NCI-H146 (cell line): ENCODE results near the gene MPZL2.

ENCODE experiments used
- DNase-seq: peaks from one replicate; lab custom pipeline; 2025; lab: John Stamatoyannopoulos, UW

Gene MPZL2

DNA sequence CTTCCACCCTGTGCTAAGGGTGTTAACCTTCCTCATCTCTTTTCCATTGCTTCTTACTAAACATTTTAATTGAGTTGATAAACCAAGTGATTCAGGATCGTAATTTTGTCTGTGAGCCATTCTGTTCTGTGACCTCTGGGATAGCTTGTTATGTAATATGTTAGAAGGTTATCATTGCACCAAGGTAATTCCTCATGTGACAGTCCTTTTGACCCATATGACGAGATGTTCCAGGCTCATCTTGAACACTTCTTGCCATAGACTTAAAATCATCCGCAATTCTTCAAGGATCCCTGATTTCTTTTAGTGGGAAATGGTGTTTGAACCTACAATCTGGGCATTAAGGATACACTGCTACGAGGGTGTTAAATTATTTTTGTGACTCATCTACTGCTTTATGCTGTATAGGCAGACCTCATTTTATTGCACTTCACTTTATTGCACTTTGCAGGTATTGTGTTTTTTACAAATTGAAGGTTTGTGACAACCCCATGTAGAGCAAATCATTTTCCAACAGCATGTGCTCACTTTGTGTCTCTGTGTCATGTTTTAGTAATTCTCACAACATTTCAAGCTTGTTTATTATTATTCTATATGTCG, 19.0 kb upstream of the MPZL2 start:
- DNase-seq: no peak

DNA sequence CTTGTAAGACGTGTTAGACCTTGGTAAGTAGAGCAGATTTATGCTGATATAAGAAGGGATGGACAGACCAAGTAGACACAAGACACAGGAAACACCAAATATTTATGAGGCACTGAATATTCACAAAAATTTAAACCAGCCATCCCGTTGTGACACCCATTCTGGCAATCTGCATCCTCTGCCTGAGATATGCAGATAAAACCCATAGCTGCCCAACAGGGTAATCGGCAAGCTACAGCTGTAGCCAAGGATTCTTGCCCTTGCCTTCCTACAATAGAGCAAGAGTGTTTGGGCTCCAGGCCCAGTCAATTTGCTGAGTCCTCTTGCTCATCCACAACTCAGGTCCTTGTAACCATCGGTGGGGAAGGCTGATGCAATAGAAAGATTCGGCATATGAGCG, 18.5 kb upstream of the MPZL2 start:
- no peak for DNase-seq

DNA sequence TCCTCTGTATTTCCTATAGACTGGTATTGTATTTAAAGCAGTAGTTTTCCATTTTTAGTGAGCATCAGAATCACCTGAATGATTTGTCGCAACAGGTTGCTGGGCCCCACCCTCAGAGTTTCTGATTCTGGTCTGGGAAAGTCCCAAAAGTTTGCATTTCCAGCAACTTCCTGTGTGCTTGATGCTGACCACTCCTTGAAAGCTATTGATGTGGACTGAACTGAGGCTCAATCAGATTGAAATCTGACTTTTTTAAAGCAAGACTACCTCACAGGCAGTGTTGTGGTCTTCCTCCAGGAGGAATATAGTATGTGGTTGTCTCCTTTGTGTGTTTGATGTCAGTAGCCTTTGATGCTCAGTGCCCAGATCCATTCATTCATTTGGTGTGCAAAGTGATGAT, 17.2 kb upstream of the MPZL2 start:
- no peak for DNase-seq

DNA sequence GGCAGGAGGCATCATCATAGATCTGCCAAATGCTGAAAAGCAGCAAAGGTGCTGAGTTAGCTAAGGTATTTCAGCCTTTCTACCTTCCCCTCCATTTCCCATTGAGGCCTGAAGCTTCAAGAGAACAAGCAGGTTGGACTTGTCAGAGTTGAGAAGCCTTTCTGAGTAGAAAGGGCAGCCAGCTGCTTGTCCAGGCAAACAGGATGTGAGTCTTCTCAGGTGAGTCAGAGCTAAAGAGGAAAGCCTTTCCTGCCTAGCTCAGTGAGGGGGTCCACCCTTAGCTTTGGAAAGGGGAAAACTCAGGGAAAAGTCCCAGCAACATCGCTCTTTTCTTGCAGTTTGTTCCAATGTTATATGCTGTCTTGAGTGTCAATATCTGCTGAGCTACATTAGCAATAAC, 13.2 kb upstream of the MPZL2 start:
- no peak for DNase-seq

DNA sequence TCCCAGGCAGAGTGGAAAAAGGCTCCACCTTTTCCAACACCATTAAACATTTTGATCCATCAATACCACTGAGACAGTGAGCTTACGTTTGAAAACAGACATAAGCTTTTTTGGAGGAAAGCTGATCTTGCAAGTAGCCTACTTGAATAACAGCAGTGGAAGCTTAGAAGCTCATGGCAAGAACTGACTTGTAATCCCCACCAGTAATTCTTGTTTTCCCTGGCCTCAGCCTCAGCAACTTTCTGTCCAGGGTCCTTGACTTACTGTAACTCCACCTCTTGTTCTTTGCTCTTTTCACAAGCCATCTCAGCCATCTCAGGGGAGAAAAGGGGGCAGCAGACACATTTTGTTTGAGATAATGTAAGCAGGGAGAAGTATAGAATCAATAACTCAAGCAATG, 12.3 kb upstream of the MPZL2 start:
- DNase-seq: no peak

DNA sequence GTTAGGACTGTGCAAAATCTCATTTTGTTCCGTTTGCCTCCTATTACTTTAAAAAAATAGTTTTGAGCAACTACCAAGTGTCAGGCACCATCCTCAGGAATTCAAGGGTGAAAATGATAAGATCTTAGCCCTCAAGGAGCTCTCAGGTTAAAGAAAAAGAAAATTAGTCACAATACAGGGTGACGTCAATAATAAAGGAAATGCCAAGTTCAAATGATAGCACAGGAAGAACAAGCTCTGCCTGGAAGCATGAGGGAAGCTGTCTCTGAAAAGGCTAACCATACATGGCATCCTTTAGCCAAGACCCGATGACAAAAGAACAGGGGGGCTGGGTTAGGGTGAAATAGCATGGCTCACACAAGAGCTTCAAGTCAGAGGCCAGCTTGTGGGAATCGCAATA, 11.1 kb upstream of the MPZL2 start:
- no peak for DNase-seq

DNA sequence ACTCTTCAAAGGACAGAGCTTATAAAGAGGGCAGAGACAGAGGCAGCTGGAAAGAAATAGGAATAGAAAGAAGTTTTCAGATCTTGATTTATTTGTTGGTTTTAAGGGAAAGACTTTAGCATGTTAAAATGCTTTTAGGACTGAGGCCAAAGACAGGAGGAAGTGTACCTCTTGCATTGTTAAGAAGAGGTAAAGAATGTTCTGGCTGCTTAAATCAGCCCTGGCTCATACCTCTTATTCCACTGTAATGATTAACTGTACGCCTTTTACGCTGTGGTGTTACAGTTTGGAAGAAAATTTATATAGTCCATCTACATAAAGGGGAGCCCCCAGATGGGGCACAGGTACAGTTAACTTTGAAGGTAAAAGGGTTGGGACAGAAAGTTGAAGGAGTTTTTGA, 10.1 kb upstream of the MPZL2 start:
- DNase-seq: no peak

DNA sequence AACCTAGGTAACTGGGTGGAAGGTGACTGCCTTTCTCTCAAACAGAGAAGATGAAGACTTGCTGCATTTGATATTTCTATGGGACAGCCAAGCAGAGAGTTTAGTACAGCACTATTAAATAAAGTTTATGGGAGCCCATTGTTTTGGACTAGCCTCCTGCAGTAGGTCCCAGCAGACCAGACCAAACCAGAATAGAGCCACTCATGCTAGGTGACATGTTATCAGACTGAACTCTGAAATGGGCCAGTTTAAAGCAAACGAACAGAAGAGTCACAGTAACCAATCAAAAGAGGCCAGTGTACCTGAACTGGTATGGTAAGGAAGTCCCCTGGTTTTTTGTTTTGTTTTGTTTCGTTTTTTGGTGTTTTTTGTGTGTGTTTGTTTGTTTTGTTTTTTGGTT, 7.9 kb upstream of the MPZL2 start:
- DNase-seq: no peak

DNA sequence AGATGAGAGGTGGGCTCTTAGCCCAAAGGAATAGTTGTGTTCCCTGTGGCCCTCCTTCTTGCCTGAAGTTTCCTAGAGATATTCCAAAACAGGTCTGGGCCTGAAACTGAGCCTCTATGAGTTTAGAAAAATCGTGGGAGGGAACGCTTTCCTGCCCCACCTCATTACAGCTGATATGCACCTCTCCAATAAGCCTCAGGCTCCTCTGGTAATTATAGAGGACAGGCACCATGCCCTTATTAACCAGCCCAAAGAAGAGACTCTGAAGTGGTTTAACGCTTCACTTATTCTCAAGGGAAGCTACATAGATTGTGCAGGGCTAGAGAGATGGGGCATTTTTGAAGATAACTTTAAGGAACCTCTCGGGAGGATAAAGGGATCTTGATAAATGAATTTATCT, 3.4 kb upstream of the MPZL2 start:
- DNase-seq: no peak

DNA sequence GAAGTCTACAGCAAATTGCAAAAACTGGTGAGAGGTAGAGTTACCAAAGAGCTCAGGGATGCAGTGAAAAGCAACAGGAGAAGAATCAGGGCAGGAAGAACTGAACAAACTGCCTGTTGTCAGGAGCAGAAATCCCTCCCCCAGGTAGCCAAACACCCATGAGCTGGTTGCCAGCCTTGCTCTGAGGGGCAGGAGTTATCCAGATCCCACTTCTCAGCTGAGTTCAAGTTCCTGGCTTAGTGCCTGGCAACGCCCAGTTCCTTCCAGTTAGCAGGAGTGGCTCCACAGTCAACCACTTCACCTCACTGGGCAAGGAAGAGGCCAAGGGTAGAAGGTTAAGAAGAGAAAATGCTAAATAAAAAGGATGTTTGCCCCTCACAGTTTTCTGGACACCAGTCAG, 1.9 kb upstream of the MPZL2 start:
- DNase-seq: no peak

DNA sequence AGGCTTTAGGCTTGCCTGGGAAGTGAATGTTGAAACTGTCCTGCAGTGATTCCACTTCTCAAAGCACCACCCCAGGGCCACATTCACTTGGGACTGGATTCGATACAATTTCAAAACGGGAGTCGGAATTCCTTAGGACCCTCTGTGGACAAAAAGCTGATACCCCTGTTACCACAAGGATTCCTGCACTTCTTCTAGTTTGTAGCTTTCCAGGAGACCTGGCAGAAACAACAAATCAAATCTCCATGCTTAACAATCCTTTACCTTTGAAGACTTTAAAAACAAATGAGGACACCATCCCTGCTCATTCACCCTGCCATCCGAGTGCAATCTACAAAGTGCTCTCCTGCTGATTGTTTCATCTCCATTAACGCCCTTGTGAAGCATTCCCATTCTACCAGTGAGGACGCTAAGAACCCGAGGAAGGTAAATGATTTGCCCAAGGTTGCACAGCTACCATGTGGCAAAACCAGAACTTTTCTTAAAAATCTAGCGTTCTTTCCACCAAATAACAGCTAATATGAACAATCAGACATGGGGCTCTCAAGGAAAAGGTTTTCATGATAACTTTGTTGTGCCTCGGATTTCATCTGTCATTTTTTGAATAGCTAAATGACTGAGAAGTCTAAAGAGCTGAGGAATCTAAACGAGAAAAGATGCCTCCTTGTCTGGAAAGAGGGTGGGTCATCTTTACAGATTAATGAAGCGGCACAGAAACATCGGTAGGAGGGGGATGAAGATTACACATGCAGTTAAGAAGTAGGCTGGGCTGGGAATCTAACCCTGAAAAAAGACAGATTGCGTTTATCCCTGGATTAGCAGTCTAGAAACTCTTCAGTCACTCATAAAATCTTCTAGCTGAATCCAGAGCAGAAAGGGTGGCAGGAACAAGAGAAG, 720 bp upstream of the MPZL2 start:
- DNase-seq: no peak

DNA sequence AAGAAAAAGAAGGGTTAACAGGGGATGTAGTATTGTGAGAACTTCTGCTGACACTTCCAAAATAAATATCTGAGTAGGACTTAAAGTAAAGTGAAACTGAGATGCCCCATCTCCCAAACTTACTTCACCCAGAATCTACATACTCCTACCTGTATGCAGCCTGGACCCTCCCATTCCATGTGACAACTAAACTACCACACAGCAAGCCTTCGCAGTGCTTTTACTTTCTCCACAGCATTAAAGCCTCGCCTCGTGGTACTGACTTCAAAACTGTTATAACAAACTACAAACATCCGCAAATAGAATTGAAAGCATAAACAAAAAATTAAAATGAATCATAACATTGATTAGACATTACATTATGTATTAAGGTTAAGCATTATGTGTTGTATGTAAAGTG, 985 bp downstream of the MPZL2 start:
- DNase-seq: no peak

DNA sequence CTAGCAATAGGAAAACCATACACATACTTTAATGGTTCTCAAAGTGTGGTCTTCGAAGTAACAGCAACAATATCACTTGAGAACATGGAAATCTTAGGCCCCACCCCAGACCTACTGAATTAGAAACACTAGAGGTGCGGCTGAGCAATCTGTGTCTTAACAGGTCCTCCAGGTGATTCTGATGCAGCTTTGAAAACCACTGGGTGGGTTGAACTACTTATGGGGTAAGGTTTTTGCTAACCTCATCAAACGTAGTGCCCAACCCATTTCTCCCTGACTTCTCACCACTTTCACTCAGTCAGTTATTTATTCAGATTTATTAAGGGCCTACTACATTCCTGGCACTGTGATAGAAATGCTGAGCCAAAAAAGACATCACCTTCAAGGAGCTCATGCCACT, 3.7 kb downstream of the MPZL2 start:
- DNase-seq: no peak

DNA sequence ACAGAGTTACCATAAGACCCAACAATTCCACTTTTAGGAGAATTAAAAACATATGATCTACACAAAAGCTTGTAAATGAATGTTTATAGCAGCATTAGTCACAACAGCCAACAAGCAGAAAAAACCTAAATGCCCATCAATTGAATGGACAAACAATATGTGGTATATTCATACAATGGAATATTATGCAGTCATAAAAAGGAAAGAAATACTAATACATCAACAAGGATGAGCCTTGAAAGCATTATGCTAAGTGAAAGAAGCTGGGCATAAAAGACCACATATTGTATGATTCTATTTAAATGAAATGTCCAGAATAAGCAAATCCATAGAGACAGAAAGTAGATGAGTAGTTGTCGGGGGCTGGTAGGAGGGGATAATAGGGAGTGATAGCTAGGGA, 5.0 kb downstream of the MPZL2 start:
- no peak for DNase-seq

DNA sequence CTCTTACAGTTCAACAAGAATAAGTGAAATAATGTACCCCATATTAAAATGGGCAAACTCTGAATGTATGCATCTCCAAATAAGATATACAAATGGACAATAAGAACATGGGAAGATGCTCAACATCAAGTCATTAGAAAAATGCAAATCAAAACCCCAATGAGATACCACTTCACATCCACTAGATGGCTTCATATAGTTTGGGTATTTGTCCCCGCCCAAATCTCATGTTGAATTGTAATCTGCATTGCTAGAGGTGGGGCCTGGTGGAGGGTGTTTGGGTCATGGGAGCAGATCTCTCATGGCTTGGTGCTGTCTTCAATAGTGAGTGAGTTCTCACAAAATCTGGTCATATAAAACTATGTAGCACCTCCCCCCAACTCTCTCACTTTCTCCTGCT, 5.7 kb downstream of the MPZL2 start:
- DNase-seq: no peak

DNA sequence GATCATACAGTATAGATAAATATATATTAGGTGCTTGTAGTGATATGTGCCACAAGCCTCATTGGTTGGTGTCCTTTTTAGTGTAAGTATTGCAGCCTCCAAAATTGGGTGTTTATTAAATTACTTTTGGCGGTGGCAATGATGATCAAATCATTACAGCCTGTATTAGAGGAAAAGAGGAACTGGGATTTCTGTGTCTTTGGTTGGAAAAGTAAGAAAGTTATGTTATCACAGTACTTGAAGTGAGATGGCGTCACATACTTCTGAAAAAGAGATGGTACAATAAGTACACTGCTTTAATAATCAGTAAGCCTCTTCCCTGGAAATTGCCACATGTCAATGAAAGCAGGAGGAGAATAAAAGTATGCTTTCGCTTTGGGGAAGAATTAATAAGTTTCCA, 11.4 kb downstream of the MPZL2 start:
- DNase-seq: no peak

DNA sequence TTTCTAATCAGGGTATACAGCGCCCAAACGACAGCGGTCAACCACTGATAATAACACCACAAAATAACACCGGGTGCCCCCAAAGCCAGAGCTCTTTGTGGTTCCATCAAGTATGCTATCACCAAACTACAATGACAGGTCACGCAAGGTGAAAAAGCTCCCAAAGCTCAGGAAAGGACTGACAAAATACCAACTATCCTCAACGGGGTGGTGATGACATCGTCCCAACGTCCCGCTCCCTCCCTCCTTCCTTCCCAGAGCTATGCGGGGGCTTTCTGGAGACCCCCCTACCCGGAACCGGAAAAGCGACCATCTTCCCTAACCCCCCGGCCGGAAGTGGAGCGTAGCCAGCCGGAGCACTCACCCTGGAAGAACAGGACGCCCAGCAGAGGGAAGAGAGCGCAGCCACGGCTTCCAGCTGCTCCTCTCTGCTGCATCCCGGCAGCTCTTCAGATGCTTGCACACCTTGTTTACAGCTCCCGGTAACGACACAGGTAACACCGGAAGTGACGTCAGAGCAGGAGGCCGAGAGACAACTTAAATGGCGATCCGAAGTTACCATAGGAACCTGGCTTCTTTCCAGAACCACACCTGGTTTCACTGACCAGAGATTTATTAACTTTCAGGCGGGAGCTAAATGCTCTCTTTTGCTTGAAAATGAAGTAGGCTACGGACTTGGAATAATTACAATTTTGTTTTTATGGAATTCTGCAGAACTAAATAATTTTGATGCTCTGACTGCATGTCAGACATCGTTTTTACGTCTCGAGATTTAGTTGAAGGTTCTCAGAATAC, 12.0 kb downstream of the MPZL2 start, which contains the start of gene MPZL3:
Gene MPZL3 (minus strand): TSS at position 508 of the 795 bp plus-strand sequence. CDS start 71 bp downstream, at position 437.
- DNase-seq: peak; percentile 97

DNA sequence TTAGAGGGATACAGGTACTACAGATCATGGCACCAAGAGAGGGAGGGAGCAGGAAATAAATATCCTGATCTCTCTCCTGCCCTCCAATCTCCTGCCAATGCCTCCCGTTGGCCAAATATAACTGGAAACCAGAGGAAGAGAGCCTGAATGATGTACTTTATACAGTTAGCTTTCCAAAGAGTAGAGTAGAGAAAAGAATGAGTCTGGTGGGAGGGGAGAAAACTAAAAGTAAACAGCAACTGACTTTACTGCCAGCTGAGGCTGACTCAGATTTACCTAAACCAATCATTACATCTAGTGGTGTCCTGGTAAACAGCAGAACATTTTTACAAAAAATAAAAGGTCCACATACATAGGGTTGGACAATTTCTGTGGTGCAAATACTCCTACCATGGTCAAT, 17.1 kb downstream of the MPZL2 start:
- no peak for DNase-seq

DNA sequence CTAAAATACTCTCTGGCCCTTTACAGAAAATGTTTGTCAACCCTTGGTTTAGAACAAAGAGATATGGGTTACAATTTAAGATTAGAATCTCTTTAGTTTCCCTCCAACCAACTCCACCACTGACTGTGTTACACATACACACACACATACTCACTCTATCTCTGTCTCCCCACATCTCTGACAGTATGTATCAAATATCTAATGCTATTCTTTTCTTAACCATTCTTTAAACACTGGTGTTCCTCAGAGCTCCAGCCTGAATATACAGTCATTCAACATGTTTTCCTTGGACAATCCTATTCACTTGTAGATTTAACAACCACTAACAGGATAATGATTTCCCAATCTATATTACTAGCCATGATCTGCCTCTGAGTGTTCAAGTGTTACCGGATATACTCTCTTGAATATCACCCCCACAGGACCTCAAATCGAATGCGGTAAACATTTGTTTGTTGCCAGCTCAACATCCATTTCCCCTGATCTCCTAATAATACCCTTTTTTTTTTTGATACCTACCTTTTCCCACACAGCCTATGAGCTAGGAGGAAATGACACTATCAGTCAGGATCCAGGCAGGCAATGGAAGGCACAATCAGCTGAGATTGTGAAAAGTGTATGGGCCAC, 18.0 kb downstream of the MPZL2 start:
- DNase-seq: no peak

DNA sequence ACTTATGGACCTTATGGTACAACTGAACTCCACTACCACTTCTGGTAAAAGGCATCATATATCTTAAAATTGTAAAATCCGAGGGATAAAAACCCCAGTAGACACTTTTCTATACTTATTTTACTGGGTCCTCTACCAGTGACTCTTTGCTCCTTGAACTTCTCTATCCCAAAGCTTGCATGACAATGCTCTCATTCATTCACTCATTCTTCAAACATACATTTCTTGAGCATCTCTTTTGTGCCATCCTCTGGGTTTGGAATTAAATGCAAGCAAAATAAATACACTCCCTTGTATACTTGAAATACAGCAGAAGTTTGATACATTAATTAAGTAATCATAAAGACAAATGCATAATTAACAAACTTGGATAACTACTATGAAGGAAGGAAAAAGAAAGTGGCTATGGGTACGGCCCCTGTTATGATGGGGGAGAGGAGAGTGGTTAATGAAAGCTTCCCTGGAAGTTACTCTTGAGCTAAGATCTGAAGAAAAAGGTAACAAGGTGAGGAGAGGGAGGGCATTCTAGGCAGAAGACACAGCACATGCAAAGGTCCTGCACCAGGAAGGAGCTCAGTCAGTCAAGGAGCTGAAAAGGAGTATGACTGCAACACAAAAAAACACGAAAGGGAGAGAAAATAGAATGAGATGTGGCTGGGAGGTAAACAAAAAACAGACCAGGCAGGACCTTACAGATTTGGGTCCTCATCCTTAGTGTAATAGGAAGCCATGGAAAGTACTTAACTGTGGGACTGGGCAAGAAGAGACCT, 19.9 kb downstream of the MPZL2 start:
- DNase-seq: no peak

DNA sequence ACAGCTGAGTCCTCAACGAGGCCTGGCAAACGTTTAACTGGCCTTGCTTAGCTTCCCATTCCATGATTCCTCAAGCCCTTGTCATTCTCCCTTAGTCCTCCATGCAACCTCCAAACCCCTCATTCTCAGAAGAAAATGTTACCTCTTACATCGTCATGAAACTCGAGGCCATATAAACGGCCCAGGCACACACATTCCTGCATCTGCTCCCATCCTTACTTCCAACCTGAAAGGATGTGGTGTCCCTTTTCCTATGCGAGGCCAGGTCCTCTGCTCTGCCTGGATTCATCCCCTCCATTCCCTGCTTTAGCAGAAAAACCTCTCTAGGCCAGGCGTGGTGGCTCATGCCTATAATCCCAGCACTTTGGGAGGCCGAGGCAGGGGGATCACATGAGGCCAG, 20.9 kb downstream of the MPZL2 start:
- no peak for DNase-seq

DNA sequence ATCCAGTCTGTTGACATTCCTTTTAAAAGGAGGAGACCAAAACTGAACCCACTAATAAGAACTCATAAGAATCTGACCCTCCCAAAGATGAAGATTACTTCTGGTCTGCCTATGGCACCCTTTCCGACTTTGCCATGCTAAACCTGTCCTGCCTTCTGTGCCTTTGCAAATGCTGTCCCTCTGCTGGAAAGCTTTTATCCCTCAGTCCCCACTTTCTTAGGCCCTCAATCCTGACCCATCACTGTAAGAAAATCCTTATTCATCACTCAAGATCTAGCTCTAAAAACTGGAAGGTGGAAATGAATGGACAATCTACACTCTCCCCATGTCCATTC, 22.4 kb downstream of the MPZL2 start:
- no peak for DNase-seq
